HK-2 (cell line): ENCODE data around the gene NDRG2.

Experiments
- DNase-seq: peaks from one replicate; pipeline ENCODE4 v3.0.0-alpha.2; 2018; ENCODE audit not compliant: unreplicated experiment

Gene NDRG2

DNA sequence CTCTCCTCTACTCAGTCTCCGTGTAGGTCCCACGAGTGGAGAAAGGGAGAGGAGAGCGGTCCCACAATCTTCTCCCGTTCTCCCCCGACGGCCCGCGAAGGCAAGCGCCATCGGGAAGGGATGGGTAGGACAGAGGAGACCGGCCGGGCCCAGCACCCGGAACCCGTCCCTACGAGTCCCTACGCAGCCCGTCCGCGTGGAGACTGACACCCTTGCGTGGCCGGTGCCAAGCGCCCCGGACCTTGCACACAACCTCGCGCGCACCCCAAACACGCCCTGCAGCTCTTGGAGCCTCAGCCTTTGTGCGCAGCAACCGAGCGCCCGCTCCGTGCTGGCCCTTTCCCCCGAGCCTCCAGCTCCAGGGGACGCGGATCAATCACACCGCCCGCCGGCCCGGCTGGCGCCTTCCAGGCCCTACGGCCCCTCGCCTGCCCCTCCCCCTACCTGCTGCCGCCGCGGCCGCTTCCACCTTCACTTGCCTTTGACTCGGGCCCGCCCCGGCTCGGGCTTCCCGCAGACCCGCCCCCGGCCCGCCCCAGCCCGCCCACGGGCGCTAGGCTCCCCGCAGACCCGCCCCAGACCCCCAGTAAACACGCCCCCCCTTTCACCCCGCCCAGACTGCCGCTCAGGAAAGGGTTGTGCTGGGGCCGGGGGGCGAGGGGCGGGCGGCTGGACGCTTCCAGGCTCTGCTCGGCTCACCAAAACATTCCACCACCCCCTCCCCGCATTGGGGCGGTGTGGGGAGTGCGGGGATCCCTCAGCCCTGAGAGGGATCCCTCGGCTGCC, at the start of gene NDRG2:
NDRG2 (minus strand) TSS at position 477 of the 786 bp plus-strand sequence. CDS start 1,746 bp downstream, outside the sequence.
- peak; percentile 51 for DNase-seq

DNA sequence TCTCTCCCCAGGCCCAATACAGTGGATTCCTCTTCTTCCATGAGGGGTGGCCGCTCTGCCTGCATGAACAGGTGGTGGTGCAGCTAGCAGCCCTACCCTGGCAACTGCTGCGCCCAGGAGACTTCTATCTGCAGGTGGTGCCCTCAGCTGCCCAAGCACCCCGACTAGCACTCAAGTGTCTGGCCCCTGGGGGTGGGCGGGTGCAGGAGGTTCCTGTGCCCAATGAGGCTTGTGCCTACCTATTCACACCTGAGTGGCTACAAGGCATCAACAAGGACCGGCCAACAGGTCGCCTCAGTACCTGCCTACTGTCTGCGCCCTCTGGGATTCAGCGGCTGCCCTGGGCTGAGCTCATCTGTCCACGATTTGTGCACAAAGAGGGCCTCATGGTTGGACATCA, 49.1 kb upstream of the NDRG2 start:
- DNase-seq, result no peak

DNA sequence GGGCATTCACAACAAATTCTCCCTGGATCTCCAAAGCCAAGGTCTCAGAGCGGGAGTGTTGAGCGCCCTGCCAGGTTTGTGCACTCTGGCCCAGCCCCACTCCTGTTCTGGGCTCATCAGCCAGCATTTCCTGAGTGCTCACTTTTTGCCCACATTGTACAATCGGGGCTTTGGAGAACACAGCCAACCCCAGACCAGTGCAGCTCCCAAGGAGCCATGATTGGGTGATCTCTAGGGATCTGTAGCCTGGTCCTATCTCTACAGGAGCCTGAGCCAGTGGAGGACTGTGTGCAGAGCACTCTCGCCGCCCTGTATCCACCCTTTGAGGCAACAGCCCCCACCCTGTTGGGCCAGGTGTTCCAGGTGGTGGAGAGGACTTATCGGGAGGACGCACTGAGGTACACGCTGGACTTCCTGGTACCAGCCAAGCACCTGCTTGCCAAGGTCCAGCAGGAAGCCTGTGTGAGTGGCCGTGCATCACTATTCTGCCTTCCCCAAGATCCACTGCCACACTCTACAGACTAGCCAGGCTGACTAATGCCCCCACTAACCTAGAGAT, 48.0 kb upstream of the NDRG2 start:
- no peak for DNase-seq

DNA sequence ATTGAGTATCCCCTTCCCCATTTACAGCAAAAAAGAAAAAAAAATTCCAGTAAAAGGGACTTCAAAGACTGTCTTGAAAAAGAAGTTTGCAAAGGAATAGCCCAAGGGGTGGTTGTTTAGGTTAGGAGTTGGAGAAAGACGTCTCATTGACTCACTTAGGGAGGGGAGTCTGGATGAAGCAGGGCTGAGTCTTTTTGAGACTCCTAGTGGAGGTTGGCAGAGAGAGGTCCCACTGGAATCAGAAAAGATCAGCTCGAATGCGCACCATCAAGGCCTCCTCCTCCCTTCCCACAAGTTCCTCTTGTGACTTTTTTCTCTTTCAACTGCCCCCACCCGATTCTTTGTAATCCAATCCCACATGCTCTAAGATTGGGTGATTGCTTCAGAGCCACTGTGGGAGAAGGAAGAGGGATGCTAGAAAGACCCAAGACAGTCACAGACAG, 47.2 kb upstream of the NDRG2 start:
- DNase-seq, result no peak

DNA sequence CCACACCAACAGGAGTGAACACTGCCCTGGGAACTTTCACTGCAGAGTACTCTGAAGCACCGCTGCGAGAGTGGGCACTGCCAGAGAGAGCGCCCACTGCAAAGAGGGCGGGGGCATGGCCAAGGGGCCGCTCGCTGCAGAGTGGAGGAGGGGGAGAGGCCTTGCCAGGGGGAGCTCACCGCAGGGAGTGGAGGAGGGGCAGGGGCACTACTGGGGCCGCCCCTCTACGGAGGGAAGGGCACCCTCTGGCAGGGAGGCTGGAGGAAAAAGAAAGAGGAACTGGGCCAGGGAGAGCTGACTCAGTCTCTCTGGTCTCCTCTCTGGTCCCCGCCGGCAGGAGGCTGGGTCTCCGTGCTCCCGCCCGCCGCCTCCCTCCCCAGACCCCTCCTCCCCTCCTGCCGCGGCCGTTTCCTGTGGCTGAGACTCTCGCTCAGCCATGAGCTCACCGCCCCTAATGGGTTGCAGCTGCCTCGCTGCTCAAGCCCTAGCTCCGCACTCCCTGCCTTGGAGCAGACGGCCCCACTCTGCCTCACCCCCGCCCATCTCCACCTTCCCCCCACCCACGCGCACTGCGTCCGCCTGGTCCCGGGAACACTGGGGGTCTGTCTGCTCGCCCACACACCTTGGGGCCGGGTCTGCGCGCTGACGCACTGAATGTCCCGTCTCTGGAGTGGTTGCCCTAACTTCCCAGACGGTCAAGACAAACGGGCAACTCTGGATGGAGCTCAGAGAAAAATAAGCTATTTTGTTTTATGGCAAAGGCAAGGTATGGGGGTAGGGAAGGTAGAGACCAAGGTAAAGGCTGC, 46.6 kb upstream of the NDRG2 start:
- peak; percentile 84 for DNase-seq

DNA sequence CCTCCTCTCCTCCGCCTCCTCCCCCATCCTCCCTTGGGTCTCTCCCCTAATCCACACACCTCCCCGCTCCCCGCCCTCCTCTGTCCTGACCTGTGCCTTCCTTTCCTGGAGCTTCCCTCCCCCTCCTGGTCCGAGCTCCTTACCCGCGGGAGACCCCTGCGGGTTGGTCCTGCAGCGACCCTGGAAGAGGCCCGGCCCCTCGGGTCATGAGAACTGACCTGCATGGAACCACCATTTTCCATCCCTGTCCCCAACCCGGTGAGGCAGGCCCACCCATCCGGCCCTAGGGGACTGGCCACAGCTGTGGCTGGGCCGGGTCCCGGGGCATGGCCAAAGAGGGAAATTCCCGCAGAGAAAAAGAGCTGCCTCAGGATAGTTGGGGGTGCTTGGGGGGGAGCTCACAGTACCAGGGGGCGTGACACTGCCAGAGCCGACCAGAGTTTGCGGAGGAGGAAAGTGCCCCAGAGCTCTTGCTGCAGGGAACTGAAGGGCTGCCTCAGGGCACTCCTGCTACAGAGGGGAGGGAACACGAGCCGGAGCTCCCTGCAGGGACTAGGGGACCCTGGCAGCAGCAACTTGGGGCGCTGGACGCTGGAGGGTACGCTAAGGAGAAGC, 45.9 kb upstream of the NDRG2 start:
- peak; percentile 65 for DNase-seq

DNA sequence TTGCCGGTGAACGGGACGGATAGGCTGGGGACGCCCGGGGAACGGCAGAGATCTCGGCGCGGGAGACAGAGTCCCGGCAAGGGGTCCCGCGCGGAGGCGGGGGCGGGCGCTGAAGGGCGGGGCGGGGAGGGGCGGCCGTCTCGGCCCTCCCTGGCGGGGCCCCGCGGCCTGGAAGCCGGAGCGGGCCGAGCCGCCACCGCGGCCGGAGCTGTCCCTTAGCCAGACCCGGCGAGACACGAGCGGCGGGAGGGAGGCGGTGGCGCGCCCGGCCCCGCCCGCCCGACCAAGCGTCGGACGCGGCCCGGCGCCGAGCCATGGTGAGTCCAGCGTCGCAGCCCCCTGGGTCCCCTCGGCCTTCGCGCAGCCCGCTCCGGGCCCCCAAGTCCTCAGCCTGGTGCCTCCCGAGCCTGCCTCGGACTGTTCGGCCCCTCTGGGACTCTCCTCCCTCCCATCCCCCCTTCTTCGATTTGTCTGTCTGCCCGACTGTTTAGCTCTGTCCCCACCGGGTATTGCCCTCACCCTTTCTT, 45.3 kb upstream of the NDRG2 start, which contains the start of gene ARHGEF40:
ARHGEF40 (plus strand) TSS at position 222 of the 527 bp plus-strand sequence; CDS start at position 315, 93 bp downstream.
- peak; percentile 47 for DNase-seq

DNA sequence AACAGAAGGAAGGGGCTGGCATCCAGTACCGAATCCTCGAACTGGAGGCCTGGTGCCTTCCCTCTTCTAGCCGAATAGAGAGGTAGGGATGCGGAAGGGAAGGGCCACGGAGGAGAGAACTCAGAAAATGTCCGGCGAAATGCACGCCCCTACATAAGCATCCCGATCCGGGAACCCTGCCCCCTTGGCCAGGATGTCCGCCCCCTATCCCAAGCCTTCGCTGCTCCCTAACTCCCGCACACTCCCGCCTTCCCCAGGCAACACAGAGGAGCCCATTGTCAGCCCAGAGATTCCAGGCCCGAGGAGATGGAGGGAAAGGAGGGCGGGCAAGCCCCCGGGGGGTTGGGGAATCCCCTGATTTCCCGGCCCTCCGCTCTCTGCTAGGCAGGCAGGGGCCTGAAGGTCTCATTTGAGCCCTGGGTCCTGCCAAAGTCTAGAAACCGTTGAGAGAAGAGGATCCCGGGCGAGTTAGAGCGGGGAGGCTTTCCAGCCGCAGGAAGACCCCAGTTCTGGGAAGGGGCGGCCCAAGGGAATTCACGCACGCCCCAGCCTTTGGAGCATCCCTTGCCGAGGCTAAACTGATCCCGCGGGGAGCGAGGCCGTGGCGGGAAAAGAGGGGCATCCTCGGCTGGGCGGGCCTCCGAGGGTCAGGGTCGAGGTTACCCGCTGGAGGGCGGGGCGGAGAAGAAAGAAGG, 44.7 kb upstream of the NDRG2 start:
- DNase-seq, result no peak

DNA sequence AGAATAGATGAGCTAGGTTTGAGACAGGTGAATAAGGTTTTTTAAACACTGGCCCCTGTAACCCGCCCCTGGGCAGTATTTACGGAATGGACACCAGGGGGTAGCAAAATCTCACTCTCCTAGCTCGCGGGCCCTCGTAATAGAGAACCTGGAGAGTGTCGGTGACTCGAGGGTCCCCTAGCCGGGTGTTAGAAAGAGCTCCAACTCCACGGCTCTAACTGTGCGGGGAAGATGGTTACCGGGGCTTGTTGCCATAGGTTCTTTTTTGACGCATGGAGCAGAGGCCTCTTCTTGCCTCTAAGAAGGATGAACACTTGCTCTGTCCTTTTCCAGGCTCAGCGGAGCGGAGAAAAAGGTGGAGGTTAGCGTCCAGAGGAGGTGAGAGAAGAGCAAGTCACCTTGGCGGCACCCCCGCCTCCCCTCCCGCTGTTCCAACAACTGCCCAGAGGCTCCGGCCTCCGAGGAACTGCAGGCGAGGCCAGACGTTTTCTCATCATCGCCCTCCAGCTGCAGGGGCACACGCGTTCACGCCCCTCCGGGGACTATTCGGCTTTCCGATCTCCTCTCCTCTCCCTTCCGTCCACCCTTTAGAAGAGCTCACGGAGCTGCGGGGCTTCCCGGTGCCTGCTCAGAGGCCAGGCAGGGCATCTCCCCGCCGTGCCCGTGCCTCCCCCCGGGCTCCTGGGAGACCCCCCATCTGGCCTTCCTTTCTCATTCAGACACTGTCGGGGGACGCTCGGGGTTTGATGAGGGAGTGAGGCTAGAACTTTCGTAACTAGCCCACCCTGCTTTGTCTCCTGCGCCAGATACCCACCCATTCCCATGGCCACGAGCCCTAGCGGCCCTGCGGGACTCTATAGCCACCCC, 43.9 kb upstream of the NDRG2 start:
- peak; percentile 59 for DNase-seq

DNA sequence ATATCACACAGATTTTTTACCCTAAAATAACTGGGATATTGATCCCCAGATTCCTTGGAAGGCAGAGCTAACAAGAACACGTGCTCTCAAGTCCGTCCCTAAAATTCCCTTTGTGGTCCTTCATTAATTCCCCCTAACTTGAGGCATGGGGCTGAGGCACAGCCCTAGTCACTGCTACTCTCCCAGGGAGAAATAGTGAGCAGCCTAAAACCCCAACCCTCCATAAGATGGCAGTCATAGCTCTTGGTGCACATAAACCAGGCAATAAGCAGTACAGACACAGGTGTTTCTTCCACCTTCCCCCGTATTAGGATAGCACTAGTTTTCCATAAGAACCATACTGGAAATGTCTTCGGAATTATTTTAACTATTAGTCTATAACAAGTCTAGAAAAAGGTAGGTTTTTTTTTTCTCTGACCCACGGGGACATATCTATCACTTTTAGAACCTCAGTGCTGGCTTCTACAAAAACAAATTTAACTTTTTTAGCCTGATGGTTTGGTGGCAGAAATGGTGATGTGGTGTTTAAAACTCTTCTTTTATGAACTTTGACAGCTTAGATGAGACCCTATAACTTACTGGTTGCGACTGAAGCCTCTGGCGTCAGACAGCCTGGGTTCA, 42.1 kb upstream of the NDRG2 start:
- no peak for DNase-seq

DNA sequence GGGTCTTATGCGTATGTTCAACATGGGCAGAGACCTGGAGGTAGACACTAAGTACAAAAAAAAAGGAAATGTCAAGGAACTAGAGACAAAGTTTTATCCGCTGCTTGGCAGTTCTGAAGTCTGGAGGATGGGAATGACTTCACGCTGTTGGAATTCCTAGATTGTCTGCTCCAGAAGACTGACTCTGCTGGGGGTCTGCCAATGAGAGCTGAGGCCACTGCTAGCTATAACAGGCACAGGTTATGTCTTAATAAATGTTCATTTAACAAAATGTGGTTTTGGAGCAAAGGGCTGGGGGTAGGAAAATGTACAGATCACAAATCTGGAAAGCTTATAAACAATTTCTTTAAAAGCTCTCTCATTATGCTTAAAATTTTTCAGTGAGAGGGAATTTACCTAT, 38.6 kb upstream of the NDRG2 start:
- no peak for DNase-seq

DNA sequence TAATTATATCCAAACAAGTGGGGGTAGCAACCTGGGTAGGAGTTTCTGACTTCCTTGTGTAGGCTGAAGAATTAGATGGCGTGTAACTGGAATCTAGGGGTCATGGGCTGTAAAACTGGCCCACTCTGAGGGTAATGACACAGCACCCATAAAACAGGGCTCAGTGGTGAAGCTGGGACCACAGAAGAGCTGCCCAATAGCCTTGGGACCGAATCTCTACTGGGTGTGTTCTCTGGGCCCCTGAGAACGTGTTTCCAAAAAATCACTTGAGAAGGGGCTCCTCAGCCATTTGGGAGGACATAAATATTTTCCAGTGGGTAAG, 36.4 kb upstream of the NDRG2 start:
- DNase-seq, result no peak

DNA sequence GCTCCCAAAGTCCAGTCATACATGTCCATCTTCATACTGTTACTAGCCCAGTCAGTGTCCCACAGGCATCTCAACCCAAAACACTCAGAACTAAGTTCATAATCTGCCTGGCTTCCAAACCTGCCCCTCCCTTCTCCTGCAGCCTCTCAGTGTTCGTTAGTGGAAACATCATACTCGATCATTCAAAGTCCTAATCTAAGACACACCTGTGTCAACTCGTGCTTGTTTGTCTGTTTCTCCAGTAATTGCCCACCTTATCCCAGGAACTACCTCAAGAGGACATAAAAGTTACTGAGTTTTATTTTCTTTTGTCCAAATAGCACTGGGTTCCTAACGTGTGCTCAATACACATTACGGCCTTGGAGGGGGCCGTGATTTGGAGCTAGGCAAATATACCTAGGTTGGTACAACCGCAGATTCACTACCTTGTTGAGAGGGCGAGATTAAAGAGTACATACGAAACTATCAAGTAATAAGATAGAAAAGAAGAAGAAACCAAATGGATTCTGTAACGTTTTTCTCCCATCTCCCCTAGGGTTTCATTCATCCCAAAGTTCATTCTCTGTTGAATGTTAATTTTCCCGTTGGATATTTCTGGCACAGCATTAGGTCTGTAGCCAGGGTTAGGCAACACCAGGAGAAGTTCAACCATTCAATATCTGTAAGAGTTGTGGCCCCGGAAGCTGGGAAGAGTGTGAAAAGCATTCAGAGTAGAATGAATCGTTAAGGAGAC, 35.9 kb upstream of the NDRG2 start:
- DNase-seq, result no peak

DNA sequence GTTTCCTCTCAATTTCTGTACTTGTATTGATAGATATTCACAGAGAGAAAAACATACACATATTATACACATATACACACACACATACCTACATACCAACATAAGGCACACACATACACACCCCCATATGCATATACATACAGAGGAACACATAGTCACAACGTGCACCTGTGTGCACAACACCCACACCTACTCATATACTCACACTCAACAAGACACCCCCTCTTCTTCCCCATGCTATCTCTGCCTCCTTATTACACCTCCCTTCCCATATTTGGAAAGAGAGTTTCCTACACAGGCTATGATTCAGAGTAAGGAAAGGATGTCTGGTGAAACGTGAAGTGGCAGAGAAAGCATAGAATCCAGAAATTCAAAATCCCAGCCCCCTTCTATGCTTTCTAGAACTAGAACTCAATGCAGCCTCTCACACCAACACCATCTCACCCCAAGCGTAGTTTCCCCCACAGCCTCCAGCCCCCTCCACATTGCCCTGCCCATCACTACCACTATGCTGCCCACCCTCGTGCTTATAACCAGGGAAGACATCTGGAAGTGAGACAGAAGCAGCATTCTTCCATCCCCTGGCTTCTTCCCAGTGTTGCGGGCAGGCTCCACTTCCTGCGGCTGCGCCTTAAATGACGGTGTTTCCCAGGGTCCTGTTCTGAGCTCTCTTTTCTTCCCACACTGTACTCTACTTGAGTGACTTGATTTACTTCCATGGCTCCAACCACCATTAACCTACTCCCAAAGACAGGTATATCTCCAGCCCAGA, 35.2 kb upstream of the NDRG2 start:
- DNase-seq, result no peak

DNA sequence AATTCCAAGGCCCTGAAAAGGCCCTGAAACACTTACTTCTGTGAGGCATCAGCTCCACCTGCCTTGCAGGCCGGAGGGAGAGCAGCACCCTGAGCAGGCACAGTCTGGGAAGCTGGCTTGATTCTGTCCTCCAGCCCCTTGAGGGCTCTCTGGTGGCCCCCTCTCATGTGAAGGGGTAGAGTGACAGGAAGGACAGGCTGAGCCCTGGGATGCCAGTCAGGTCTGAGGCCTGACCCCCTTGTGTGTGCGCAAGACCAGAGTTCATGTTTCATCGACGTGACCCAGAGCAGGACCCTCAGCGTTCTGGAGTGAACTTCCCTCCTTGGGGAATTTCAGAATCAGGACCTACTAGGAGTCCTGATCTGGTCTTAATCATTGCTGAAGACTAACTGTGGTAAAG, 34.0 kb upstream of the NDRG2 start:
- no peak for DNase-seq

DNA sequence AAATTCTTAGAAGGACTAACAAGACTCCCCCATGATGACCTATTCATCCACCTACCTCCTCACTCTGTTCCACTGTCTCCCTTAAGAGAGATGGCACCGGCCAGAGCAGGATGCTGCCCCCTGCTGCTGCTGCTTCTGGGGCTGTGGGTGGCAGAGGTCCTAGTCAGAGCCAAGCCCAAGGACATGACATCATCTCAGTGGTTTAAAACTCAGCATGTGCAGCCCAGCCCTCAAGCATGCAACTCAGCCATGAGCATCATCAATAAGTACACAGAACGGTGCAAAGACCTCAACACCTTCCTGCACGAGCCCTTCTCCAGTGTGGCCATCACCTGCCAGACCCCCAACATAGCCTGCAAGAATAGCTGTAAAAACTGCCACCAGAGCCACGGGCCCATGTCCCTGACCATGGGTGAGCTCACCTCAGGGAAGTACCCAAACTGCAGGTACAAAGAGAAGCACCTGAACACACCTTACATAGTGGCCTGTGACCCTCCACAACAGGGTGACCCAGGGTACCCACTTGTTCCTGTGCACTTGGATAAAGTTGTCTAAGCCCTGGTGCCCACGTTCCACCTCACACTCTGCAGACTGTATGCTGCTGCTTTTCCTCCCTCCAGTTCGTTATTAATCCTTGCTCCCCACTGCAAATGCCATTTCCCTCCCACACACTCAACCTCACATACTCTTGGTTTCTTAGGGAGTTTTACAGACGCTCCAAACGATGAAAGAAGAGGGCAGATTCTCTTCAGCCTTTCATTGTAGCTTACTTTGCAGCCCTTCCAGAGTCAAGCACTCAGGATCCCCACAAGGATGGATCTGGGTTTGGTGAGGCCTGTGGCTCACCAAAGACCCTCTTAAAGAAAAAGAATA, 33.2 kb upstream of the NDRG2 start, which contains the start of gene RNASE8:
RNASE8 (plus strand) TSS at position 20 of the 873 bp plus-strand sequence; CDS start at position 91, 71 bp downstream.
- DNase-seq, result no peak

DNA sequence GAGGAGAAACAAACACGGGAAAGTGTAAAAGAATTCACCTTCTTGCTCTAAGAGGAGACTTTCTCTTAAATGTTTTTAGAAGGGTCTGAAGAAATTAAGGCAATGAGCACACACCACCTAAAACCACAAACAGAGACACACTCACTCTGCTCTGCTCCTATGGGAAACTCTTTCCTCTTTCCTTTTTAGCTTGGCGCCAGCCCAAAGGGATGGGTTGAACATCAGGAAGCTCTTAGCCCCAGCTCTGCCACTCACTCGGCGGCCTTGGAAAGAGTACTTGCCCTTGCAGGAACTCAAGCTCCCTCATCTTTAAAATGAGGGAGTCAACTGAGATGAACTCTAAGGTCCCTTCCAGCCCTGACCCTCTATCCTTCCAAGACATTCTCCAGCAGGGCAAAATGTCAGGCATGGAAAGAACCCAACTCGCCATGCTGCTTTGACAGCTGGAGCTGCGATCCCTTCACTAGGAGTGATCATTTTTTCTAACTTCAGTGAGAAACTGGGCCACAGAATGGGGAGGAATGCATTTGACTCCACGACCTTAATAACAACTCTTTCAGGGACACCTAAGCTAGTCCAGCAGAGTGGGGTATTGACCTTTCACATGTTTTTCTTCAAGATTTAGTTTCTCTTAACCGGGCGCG, 31.8 kb upstream of the NDRG2 start:
- no peak for DNase-seq
